ENCODE results near the gene MFSD12.

MFSD12 gene

GRCh38 chr19:3599776-3600187 is 42.4 kb upstream of the MFSD12 start:
- H3K9ac ChIP-seq (ENCODE audit: low read depth, low read length, poor library complexity, severe bottlenecking), result no peak overlapping the region
- no peaks in the 10 kb centered on the region for H4K20me1 ChIP-seq (ENCODE audit: insufficient read depth, low read length, poor library complexity, severe bottlenecking)

GRCh38 chr19:3595521-3596061 is 38.2 kb upstream of the MFSD12 start:
- TF ChIP-seq EZH2phosphoT487 (IDR thresholded peaks at IDR 0.05; ENCODE audit: borderline replicate concordance), result no peak
- no peak for TF ChIP-seq CTCF (conservative IDR thresholded peaks at IDR 0.05; ENCODE audit: low read length)
- no peaks in the 10 kb centered on the region for H3K36me3 ChIP-seq (ENCODE audit: insufficient read depth, low read length)

More at GRCh38 chr19:3599776-3600187, 42.4 kb upstream of the MFSD12 start:
- H3K36me3 ChIP-seq (ENCODE audit: insufficient read depth, low read length), result no peaks in the 10 kb centered on the region
- no peaks in the 10 kb centered on the region for H3K4me1 ChIP-seq (ENCODE audit: insufficient read depth, low read length, poor library complexity, severe bottlenecking)
- H3K4me2 ChIP-seq (ENCODE audit: low read depth, low read length, poor library complexity, severe bottlenecking), result no peak overlapping the region
- TF ChIP-seq CTCF (conservative IDR thresholded peaks at IDR 0.05; ENCODE audit: low read length) (peak; percentile 25; the same call in 1 of the 2 replicates), EZH2phosphoT487 (IDR thresholded peaks at IDR 0.05; ENCODE audit: borderline replicate concordance) (no peak)
- no peak overlapping the region for H3K4me3 ChIP-seq (ENCODE audit: low read length, poor library complexity, severe bottlenecking)
- H3K79me2 ChIP-seq (ENCODE audit: insufficient read depth, low read length), result no peaks in the 10 kb centered on the region
- no peaks in the 10 kb centered on the region for H3K27me3 ChIP-seq (ENCODE audit: insufficient read depth, low read length, poor library complexity, severe bottlenecking)
- no peaks in the 10 kb centered on the region for H3K9me3 ChIP-seq (ENCODE audit: insufficient read depth, low read depth, low read length)
- no peaks in the 10 kb centered on the region for H3K9me2 ChIP-seq (replicated peaks; ENCODE audit: low read depth, low read length)
- no peak overlapping the region for H2AFZ ChIP-seq (ENCODE audit: low read length)
- no peaks in the 10 kb centered on the region for H3F3A ChIP-seq (ENCODE audit: low read depth)

GRCh38 chr19:3593156-3593555 is 35.8 kb upstream of the MFSD12 start:
- peaks cover 6% of the 10 kb centered on the region; the same call in 1 of the 2 replicates for H3K9me3 ChIP-seq (ENCODE audit: insufficient read depth, low read depth, low read length)
- H3K9me2 ChIP-seq (replicated peaks; ENCODE audit: low read depth, low read length), result no peaks in the 10 kb centered on the region
- no peak overlapping the region for H2AFZ ChIP-seq (ENCODE audit: low read length)
- H3K4me2 ChIP-seq (ENCODE audit: low read depth, low read length, poor library complexity, severe bottlenecking), result no peak overlapping the region
- H3K9ac ChIP-seq (ENCODE audit: low read depth, low read length, poor library complexity, severe bottlenecking), result no peak overlapping the region
- no peaks in the 10 kb centered on the region for H3K4me1 ChIP-seq (ENCODE audit: insufficient read depth, low read length, poor library complexity, severe bottlenecking)
- no peaks in the 10 kb centered on the region for H3F3A ChIP-seq (ENCODE audit: low read depth)
- H3K4me3 ChIP-seq (ENCODE audit: low read length, poor library complexity, severe bottlenecking), result no peak overlapping the region
- no peaks in the 10 kb centered on the region for H3K27me3 ChIP-seq (ENCODE audit: insufficient read depth, low read length, poor library complexity, severe bottlenecking)
- TF ChIP-seq CTCF (conservative IDR thresholded peaks at IDR 0.05; ENCODE audit: low read length) (no peak), EZH2phosphoT487 (IDR thresholded peaks at IDR 0.05; ENCODE audit: borderline replicate concordance) (no peak)
- no peaks in the 10 kb centered on the region for H4K20me1 ChIP-seq (ENCODE audit: insufficient read depth, low read length, poor library complexity, severe bottlenecking)
- H3K36me3 ChIP-seq (ENCODE audit: insufficient read depth, low read length), result no peaks in the 10 kb centered on the region
- no peaks in the 10 kb centered on the region for H3K79me2 ChIP-seq (ENCODE audit: insufficient read depth, low read length)

More at GRCh38 chr19:3595521-3596061, 38.2 kb upstream of the MFSD12 start:
- H3K4me3 ChIP-seq (ENCODE audit: low read length, poor library complexity, severe bottlenecking), result no peak overlapping the region
- no peaks in the 10 kb centered on the region for H4K20me1 ChIP-seq (ENCODE audit: insufficient read depth, low read length, poor library complexity, severe bottlenecking)
- no peaks in the 10 kb centered on the region for H3K4me1 ChIP-seq (ENCODE audit: insufficient read depth, low read length, poor library complexity, severe bottlenecking)
- no peak overlapping the region for H3K9ac ChIP-seq (ENCODE audit: low read depth, low read length, poor library complexity, severe bottlenecking)
- no peaks in the 10 kb centered on the region for H3K79me2 ChIP-seq (ENCODE audit: insufficient read depth, low read length)
- H2AFZ ChIP-seq (ENCODE audit: low read length), result no peak overlapping the region
- no peaks in the 10 kb centered on the region for H3K9me2 ChIP-seq (replicated peaks; ENCODE audit: low read depth, low read length)
- peaks cover 6% of the 10 kb centered on the region; the same call in 1 of the 2 replicates for H3K9me3 ChIP-seq (ENCODE audit: insufficient read depth, low read depth, low read length)
- H3F3A ChIP-seq (ENCODE audit: low read depth), result no peaks in the 10 kb centered on the region
- H3K4me2 ChIP-seq (ENCODE audit: low read depth, low read length, poor library complexity, severe bottlenecking), result no peak overlapping the region
- H3K27me3 ChIP-seq (ENCODE audit: insufficient read depth, low read length, poor library complexity, severe bottlenecking), result no peaks in the 10 kb centered on the region

All from Loucy (cell line).